WTC11 (cell line): ENCODE data around the gene RAB3A. TPM values are rescaled to one million over a fixed set of nuclear protein-coding genes. Genes with fewer than 3 reads are reported as not detected.

Source experiments
- ATAC-seq: fragments of 200-7000 bp; cut with Tn5 transposase; 2 replicates; pipeline ENCODE4 v1.10.0; 2021; ENCODE audit warnings: mild to moderate bottlenecking, moderate library complexity
- CTCF ChIA-PET: fragments of 300-600 bp; sonication (Branson Sonifier 250); formaldehyde crosslinking; loops from one replicate; lab custom pipeline; 2021; ENCODE audit warnings: antibody characterized with exemption; lab: Charles Lee
- POLR2A ChIA-PET: fragments of 350-600 bp; sonication (Branson Sonifier 250); formaldehyde crosslinking; loops from one replicate; lab custom pipeline; 2021; ENCODE audit warnings: antibody characterized with exemption; lab: Charles Lee
- DNase-seq: peaks from one replicate; pipeline ENCODE4 v3.0.0; 2021; ENCODE audit warnings: low spot score
- H3K27ac Mint-ChIP-seq: 2 replicates; pipeline ENCODE4 v1.8.0; 2021; ENCODE audit warnings: mixed read lengths
- H3K27me3 Mint-ChIP-seq: 2 replicates; pipeline ENCODE4 v1.8.0; 2021; ENCODE audit warnings: low read depth, mild to moderate bottlenecking, moderate library complexity, mixed read lengths
- H3K36me3 Mint-ChIP-seq: 2 replicates; pipeline ENCODE4 v1.8.0; 2021; ENCODE audit warnings: mixed read lengths
- H3K4me1 Mint-ChIP-seq: 2 replicates; pipeline ENCODE4 v1.8.0; 2022; ENCODE audit warnings: mixed read lengths
- H3K4me3 Mint-ChIP-seq: 2 replicates; pipeline ENCODE4 v1.8.0; 2021; ENCODE audit warnings: mild to moderate bottlenecking, moderate library complexity, mixed read lengths
- H3K9me3 Mint-ChIP-seq: 2 replicates; pipeline ENCODE4 v1.8.0; 2021; ENCODE audit warnings: mixed read lengths
- ATF6 ChIP-seq: sonication (generic); formaldehyde crosslinking; IDR thresholded peaks from 2 replicates; pipeline ENCODE4 v1.8.1; 2023; ENCODE audit warnings: mild to moderate bottlenecking, missing genetic modification reagents
- E2F1 ChIP-seq: sonication (generic); formaldehyde crosslinking; IDR thresholded peaks from 2 replicates; pipeline ENCODE4 v1.8.0; 2022; ENCODE audit warnings: mild to moderate bottlenecking, missing genetic modification reagents
- EMX1 ChIP-seq: fragments of 250-450 bp; sonication (Bioruptor Pico); IDR thresholded peaks from 2 replicates; pipeline ENCODE4 v1.8.0; 2021; ENCODE audit warnings: mild to moderate bottlenecking
- GTF2I ChIP-seq: fragments of 250-450 bp; sonication (Bioruptor Pico); conservative IDR thresholded peaks from 2 replicates; pipeline ENCODE4 v1.4.0; 2021; ENCODE audit warnings: mild to moderate bottlenecking
- MYBL2 ChIP-seq: sonication (generic); formaldehyde crosslinking; IDR thresholded peaks from 2 replicates; pipeline ENCODE4 v1.8.1; 2023; ENCODE audit warnings: mild to moderate bottlenecking, moderate library complexity, missing genetic modification reagents
- NR3C1 ChIP-seq: sonication (generic); formaldehyde crosslinking; conservative IDR thresholded peaks from 2 replicates; pipeline ENCODE4 v1.8.1; 2023; ENCODE audit warnings: low read depth, mild to moderate bottlenecking, missing genetic modification reagents
- RELA ChIP-seq: sonication (generic); formaldehyde crosslinking; IDR thresholded peaks from 2 replicates; pipeline ENCODE4 v1.8.1; 2022; ENCODE audit warnings: missing genetic modification reagents, mild to moderate bottlenecking, borderline replicate concordance
- RORB ChIP-seq: fragments of 250-450 bp; sonication (Bioruptor Pico); IDR thresholded peaks from 2 replicates; pipeline ENCODE4 v1.9.0; 2021; ENCODE audit warnings: mild to moderate bottlenecking
- SP1 ChIP-seq: sonication (generic); formaldehyde crosslinking; conservative IDR thresholded peaks from 2 replicates; pipeline ENCODE4 v1.8.1; 2022; ENCODE audit warnings: missing genetic modification reagents
- USF1 ChIP-seq: sonication (generic); formaldehyde crosslinking; IDR thresholded peaks from 2 replicates; pipeline ENCODE4 v1.8.0; 2022; ENCODE audit warnings: mild to moderate bottlenecking, missing genetic modification reagents
- ZNF121 ChIP-seq: sonication (generic); formaldehyde crosslinking; IDR thresholded peaks from 2 replicates; pipeline ENCODE4 v1.8.0; 2023; ENCODE audit warnings: missing genetic modification reagents
- ZNF219 ChIP-seq: sonication (generic); formaldehyde crosslinking; IDR thresholded peaks from 2 replicates; pipeline ENCODE4 v1.8.0; 2023; ENCODE audit warnings: missing genetic modification reagents, mild to moderate bottlenecking, borderline replicate concordance
- ZNF263 ChIP-seq: sonication (generic); formaldehyde crosslinking; IDR thresholded peaks from 2 replicates; pipeline ENCODE4 v1.8.1; 2022; ENCODE audit warnings: low read depth, mild to moderate bottlenecking, moderate library complexity, missing genetic modification reagents
- total RNA-seq: library from RNA; stranded (reverse); gene quantifications from 3 replicates; pipeline ENCODE4 v1.2.3, GENCODE V29; 2021
- TF ChIP-seq, protein P1 (sequence below): sonication (generic); formaldehyde crosslinking; conservative IDR thresholded peaks from 2 replicates; pipeline ENCODE4 v1.8.1; 2023; ENCODE audit warnings: mild to moderate bottlenecking, low read depth, missing genetic modification reagents, moderate library complexity

Gene RAB3A
- total RNA-seq, 1 experiment from 2014 or later: 12.2 TPM

DNA sequence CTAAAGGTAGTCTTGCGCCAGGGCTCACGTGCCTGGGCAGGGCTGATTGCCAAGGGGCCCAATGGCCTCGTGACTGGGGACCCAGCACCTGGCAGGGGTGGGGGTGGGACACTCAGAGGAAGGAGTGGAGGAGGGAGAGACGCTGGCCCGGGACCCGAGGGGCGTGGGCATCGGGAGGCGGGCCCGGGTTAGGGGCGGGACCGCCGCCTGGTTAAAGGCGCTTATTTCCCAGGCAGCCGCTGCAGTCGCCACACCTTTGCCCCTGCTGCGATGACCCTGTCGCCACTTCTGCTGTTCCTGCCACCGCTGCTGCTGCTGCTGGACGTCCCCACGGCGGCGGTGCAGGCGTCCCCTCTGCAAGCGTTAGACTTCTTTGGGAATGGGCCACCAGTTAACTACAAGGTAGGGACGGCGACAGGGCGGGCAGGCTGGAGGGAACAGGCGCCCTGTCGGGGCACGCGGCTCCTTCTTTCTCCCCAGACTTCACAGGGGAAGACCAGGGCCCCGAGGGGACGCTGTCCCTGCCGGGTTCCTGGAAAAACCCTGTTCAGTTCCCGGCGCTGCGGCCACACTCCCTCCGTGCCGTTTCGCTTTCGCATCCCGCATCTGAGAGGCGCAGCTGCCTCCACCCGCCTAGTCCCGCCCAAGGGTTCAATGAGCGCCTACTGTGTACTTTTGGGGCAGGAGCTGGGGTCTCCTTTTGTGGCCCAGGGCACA, 30.1 kb downstream of the RAB3A start, which contains the start of gene IFI30 (continued):
- TF ChIP-seq ZNF219 (CRISPR knock-in tag): 0 out of 2 replicates have a peak, but pooled peaks have one; percentile 29
- TF ChIP-seq, protein P1, sequence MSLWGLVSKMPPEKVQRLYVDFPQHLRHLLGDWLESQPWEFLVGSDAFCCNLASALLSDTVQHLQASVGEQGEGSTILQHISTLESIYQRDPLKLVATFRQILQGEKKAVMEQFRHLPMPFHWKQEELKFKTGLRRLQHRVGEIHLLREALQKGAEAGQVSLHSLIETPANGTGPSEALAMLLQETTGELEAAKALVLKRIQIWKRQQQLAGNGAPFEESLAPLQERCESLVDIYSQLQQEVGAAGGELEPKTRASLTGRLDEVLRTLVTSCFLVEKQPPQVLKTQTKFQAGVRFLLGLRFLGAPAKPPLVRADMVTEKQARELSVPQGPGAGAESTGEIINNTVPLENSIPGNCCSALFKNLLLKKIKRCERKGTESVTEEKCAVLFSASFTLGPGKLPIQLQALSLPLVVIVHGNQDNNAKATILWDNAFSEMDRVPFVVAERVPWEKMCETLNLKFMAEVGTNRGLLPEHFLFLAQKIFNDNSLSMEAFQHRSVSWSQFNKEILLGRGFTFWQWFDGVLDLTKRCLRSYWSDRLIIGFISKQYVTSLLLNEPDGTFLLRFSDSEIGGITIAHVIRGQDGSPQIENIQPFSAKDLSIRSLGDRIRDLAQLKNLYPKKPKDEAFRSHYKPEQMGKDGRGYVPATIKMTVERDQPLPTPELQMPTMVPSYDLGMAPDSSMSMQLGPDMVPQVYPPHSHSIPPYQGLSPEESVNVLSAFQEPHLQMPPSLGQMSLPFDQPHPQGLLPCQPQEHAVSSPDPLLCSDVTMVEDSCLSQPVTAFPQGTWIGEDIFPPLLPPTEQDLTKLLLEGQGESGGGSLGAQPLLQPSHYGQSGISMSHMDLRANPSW (CRISPR knock-in tag): no peak
- no peak for TF ChIP-seq MYBL2 (CRISPR knock-in tag)
- TF ChIP-seq RORB (CRISPR knock-in tag): no peak
- TF ChIP-seq NR3C1: no peak
- peak; percentile 71; the same call in 1 of the 2 replicates for TF ChIP-seq SP1 (CRISPR knock-in tag)
- TF ChIP-seq USF1 (CRISPR knock-in tag): peak; percentile 86; the same call in 1 of the 2 replicates
- no peak for TF ChIP-seq RELA
- no peak for TF ChIP-seq ZNF263
- 0 out of 2 replicates have a peak, but pooled peaks have one; percentile 84 for TF ChIP-seq ZNF121 (CRISPR knock-in tag)

GRCh38 chr19:18173054-18173571, 30.7 kb downstream of the RAB3A start:
- Mint-ChIP-seq H3K36me3 (peaks cover 12% of the 10 kb centered on the region), H3K27ac (no peak overlapping the region), H3K4me3 (peak overlapping the region; percentile 80), H3K4me1 (peaks cover 9% of the 10 kb centered on the region), H3K27me3 (peaks cover 19% of the 10 kb centered on the region), H3K9me3 (no peaks in the 10 kb centered on the region)
- no peak for ATAC-seq
- POLR2A ChIA-PET: no interaction called here
- CTCF ChIA-PET: interaction anchor here (0.5 to 3.1 kb wide), 4 partner anchors 12 to 161 kb away, joined by 3 to 16 read pairs (median 6); no protein-coding TSS in a partner anchor
- DNase-seq: no peak
- TF ChIP-seq RORB (CRISPR knock-in tag) (no peak), ZNF263 (no peak), ATF6 (no peak), E2F1 (no peak)
- TF ChIP-seq, all 79 proteins: peak for 0

- H3K27ac Mint-ChIP-seq: no peak overlapping the region
- POLR2A ChIA-PET: interaction anchor here (0.6 kb wide), 1 partner anchor 403 kb away, joined by 3 read pairs; no protein-coding TSS in a partner anchor
Measured at GRCh38 chr19:18172331-18173053, 31.4 kb downstream of the RAB3A start.

More at GRCh38 chr19:18172331-18173053, 31.4 kb downstream of the RAB3A start:
- Mint-ChIP-seq H3K36me3 (peaks cover 15% of the 10 kb centered on the region), H3K4me1 (peaks cover 9% of the 10 kb centered on the region), H3K4me3 (no peak overlapping the region), H3K9me3 (no peaks in the 10 kb centered on the region), H3K27me3 (peaks cover 19% of the 10 kb centered on the region)
- TF ChIP-seq EMX1 (CRISPR knock-in tag): no peak
- TF ChIP-seq GTF2I (CRISPR knock-in tag): 0 out of 2 replicates have a peak, but pooled peaks have one; percentile 37
- CTCF ChIA-PET: interaction anchor here (0.5 to 3.1 kb wide), 4 partner anchors 11 to 160 kb away, joined by 3 to 16 read pairs (median 6); no protein-coding TSS in a partner anchor
- ATAC-seq: no peak
- no peak for DNase-seq
